DMS114 treated with DMSO at 0.1 percent for 48 hours (cell line): ENCODE measurements around the gene NPIPB13.
"Not testable (repeated sequence)": the region's sequence is repeated elsewhere in the genome, so short reads cannot be mapped to it uniquely, and the experiment has no call there.

ENCODE experiments used
- DNase-seq: peaks from one replicate; lab custom pipeline; 2025; ENCODE audit not compliant: unreplicated experiment; lab: John Stamatoyannopoulos, UW

Gene NPIPB13

DNA sequence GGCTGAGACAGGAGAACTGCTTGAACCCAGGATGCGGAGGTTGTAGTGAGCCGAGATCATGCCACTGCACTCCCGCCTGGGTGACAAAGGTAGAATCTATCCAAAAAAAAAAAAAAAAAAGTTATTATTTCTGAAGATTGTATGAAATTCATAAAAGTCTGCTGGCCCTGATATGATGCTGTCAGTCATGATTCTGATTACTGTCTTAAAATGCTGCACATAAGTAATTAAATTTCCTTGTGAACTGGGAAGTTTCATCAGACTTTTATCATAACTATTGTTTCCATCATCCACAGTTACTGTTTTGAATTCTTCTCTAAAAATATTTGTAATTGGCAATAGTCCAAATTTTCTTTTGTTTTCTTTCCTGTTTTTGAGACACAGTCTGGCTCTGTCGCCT is at the start of gene NPIPB13:
NPIPB13 (minus strand) TSS at position 101 of the 400 bp plus-strand sequence. CDS start 2,906 bp downstream, outside the sequence.
- not testable (repeated sequence) for DNase-seq

DNA sequence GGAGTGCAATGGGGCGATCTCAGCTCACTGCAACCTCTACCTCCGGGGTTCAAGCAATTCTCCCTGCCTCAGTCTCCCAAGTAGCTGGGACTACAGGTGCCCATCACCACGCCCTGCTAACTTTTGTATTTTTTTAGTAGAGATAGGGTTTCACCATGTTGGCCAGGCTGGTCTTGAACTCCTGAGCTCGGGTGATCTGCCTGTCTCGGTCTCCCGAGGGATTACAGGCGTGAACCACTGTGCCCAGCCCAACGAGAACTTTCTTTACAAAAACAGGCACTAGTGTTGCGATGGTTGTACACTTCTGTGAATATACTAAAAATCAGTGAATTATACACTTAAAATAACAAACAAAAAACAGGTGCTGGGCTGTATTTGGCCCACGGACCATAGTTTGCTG is 34.1 kb upstream of the NPIPB13 start:
- not testable (repeated sequence) for DNase-seq

DNA sequence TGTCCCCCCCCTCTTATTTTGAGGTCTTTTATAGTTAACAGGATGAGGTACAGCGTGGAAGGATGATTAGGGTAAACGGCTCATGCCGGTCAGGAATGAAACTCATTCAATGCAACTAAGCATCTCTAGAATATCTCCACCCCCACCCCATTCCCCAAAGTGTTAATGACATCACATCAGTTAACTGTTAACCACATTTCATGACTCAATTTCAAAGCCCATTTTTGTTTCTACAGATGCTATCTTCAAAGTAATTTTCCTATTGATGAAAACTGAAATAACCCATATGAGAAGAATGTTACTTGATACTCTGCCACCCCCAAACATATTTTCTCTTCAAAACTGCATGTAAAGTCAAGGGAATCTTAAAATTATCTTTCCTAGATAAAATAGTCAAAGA is 30.2 kb upstream of the NPIPB13 start:
- not testable (repeated sequence) for DNase-seq

DNA sequence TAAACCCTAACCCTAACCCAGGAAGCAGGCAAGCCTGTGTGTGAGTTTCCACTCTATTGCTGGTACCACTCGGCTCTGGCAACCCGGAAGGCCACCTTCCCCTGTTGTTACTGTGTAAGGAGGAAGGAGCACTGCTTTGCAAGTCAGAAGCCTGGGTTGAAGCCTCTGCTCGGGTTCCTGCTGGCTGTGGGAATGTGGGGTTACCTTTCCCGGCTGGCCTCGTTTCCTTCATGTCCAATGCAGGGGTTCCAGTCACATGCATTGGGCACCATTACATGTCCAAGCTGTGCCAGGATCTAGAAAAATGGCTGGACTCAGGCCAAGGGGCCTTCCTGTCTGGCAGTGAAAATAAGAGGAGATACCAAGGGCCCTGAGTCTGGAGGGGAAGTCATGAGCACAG is 31.2 kb downstream of the NPIPB13 start:
- not testable (repeated sequence) for DNase-seq

DNA sequence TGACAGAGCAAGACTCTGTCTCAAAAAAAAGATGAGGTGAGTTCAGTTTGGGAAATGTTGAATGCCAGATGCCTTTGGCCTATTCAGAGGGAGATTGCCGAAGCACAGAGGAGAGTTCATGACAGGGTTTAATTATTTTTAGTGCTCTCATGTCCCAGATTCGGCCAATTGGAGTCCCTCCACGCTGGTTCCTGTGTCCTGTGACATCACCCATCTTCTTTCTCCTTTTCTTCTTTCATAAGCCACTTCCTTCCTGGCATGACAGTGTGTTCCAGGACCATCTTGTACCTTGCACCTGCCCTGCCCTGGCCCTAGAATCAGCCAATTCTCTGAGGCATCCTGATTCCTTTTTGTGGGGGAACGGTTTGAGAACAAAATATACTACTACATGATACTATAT is 36.9 kb downstream of the NPIPB13 start:
- DNase-seq = not testable (repeated sequence)

DNA sequence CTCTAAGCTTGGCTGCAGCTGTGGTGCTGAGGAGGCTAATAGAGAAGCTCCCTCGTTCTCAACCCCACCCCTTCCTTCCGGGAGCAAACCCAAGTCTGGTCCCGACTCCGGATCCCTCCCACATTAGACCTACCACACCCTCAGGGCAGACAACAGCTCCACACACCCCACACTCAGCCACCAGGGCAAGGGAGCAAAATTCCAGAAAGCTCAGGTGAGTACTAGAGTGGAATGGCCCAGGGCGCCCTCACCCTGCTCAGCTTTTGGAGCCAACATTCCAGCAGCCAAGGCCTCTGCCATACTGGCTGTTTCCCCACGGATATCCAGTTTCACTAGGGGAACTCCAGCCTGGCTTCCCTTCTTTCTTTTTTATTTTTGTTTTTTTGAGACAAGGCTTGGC is 39.2 kb downstream of the NPIPB13 start:
- DNase-seq = not testable (repeated sequence)

DNA sequence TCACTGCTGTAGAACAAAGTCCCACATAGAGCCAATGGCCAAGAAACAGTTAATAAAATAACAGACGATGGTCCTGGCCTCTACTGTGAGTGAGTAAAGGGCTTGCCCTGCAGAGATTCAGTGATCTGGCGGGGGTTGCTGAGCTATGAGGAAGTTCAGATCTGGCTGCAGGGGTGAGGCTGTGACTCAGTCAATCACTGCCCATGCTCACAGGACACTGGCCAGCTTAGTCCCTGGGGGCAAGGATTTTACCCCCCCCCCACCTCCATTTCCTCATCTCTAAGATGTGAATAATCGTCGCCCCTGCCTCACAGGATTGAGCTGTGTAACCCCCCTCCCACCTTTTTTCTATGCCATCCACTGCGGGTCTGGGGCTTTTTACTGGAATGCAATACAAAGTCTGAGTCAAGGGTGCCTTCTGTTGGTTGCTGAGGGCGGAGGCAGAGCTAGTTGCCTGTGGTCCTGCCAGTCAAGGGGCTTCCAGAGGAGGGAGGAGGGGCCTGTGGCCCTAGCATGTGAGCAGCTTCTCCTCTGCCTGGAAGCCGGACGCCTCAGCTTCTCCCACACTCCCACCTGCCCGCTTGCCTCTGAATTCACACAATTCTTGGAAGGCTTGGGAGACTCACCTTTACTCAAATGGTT is 41.1 kb downstream of the NPIPB13 start:
- not testable (repeated sequence) for DNase-seq

DNA sequence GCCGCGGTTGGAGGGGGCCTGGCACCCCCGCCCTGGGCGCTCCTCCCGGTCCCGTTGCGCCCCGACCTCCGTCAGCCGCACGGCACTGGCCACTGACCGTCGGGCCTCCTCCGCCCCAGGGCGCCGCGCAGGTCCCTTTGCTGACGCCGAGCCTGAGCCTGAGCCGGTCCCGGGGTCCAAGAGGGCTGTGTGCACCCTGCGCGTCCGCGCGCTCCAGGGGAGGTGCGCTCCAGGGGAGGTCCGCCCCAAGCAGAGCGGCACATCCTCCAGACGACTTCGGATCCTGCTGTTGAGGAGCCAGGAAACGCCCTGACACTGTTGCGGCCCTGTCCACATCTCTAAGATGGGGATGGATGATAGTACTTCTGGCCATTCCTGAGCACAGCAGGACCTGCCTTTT is 42.0 kb downstream of the NPIPB13 start:
- DNase-seq = not testable (repeated sequence)

DNA sequence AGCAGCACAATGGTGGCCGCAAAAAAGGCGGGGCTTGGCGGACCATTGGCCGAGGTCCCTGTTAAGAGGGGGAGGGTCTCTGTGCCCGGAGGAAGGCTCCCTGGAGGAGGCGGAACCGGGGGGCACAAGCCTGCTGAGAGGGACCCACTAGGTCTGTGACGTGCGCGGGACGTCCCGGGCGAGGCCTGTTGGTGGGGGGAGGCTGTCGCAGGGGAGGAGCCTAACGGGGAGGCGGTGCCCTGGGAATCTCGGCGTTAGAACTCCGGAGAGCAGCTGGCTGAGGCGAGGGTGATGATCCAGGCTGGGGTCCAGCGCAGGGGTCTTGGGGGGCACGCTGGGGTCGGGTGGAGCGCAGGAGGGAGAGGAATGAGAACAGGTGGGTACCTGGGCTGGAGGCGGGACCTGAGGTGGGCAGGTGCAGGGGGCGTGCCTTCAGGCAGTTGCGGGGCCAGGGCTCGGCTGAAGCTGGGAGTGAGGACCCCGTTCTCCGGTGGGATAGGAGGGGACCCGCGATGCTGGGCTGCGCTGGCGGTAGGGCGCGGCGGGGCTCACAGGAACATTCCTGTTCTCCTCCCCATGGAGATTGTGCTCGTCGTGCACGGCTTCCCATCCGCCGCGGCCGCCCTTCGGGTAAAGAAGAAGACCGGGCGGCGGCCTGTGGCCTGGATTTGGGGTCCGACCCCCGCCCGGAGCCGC is 42.6 kb downstream of the NPIPB13 start:
- DNase-seq = not testable (repeated sequence)

DNA sequence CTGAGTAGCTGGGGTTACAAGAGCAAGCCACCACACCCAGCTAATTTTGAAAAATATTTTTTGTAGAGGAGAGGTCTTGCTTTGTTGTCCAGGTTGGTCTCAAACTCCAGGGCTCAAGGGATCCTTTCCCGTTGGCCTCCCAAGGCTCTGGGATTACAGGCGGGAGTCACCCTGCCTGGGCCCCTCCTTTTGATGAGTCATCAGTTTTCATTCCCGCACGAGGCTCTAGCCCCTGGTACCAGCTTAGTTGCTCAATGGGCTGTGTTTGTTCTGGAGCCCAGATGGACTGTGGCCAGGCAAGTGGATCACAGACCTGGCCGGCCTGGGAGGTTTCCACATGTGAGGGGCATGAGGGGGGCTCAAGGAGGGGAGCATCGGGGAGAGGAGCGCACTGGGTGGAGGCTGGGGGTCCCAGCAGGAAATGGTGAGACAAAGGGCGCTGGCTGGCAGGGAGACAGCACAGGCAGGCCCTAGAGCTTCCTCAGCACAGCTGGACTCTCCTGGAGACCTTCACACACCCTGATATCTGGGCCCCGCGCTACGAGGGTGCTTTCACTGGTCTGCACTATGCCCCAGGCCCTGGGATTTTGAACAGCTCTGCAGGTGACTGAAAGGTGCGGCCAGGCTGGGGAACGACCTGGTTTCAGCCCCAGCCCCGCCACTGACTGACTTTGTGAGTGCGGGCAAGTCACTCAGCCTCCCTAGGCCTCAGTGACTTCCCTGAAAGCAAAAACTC is 48.5 kb downstream of the NPIPB13 start:
- not testable (repeated sequence) for DNase-seq

DNA sequence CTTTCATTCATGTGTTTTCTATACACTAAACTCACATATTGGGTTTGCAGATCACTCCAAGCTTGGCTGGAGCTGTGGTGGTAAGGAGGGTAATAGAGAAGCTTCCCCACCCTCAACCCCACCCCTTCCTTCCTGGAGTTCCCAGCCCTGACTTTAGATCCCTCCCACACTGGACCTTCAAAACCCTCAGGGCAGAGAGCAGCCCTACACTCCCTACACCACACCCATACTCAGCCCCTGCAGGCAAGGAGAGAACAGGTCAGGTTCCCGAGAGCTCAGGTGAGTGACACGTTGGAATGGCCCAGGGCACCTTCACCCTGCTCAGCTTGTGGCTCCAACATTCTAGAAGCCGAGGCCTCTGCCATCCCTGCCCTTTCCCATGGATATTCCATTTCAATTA is 49.2 kb downstream of the NPIPB13 start, which contains the start of gene SULT1A3:
SULT1A3 (plus strand) TSS at position 207 of the 400 bp plus-strand sequence. CDS start 1,474 bp downstream, outside the sequence.
- not testable (repeated sequence) for DNase-seq
